Brain microvascular endothelial cell (primary cell): ENCODE results near the gene SIPA1L3.

Experiments
- DNase-seq: peaks from one replicate; pipeline ENCODE4 v3.0.0-alpha.2; 2020
- H3K27ac ChIP-seq: fragments of 250-450 bp; sonication (Bioruptor Pico); 2 replicates; pipeline ENCODE4 v1.5.1; 2020; ENCODE audit warnings: mild to moderate bottlenecking, moderate library complexity
- H3K27me3 ChIP-seq: fragments of 250-450 bp; sonication (Bioruptor Pico); replicated peaks from 2 replicates; pipeline ENCODE4 v1.5.1; 2020; ENCODE audit warnings: mild to moderate bottlenecking
- H3K36me3 ChIP-seq: fragments of 250-450 bp; sonication (Bioruptor Pico); replicated peaks from 2 replicates; pipeline ENCODE4 v1.5.1; 2020; ENCODE audit warnings: mild to moderate bottlenecking
- H3K4me3 ChIP-seq: 2 replicates; pipeline ENCODE4 v1.5.1; 2011; ENCODE audit warnings: low read depth, mild to moderate bottlenecking, control low read depth, low read length, moderate library complexity
- CTCF ChIP-seq: IDR thresholded peaks from 2 replicates; pipeline ENCODE4 v1.5.1; 2011; ENCODE audit warnings: low read depth, mild to moderate bottlenecking, moderate library complexity, low read length, control low read depth, inconsistent platforms; ENCODE audit errors: missing control alignments
- in situ Hi-C: cut with HindIII; loops from 2 replicates; pipeline ENCODE4 v1.10.0; 2017; ENCODE audit warnings: low sequenced_read_pairs, low pct_ligation_motif_present

The SIPA1L3 gene

GRCh38 chr19:38081547-38082255 is 174.7 kb downstream of the SIPA1L3 start:
- H3K36me3 ChIP-seq, result peaks cover 25% of the 10 kb centered on the region
- in situ Hi-C loops, result no loop called here
- H3K27ac ChIP-seq, result no peak overlapping the region
- H3K27me3 ChIP-seq, result no peaks in the 10 kb centered on the region
- H3K4me3 ChIP-seq, result no peak overlapping the region
- DNase-seq, result no peak
- TF ChIP-seq CTCF, result no peak

- H3K4me3 ChIP-seq, result no peak overlapping the region
- no peaks in the 10 kb centered on the region for H3K27me3 ChIP-seq
- in situ Hi-C loops, result no loop called here
- no peak for DNase-seq
- no peak for TF ChIP-seq CTCF
- H3K36me3 ChIP-seq, result peaks cover 31% of the 10 kb centered on the region
- no peak overlapping the region for H3K27ac ChIP-seq
Observed at GRCh38 chr19:38082256-38083118, 175.5 kb downstream of the SIPA1L3 start.

GRCh38 chr19:38084196-38084595 is 177.2 kb downstream of the SIPA1L3 start:
- Histone ChIP-seq H3K36me3 (peaks cover 40% of the 10 kb centered on the region), H3K27me3 (no peaks in the 10 kb centered on the region), H3K27ac (no peak overlapping the region), H3K4me3 (no peak overlapping the region)
- DNase-seq, result no peak
- TF ChIP-seq CTCF, result no peak
- in situ Hi-C loops, result no loop called here

- H3K36me3 ChIP-seq, result peaks cover 33% of the 10 kb centered on the region
- H3K27ac ChIP-seq, result no peak overlapping the region
- in situ Hi-C loops, result no loop called here
- no peaks in the 10 kb centered on the region for H3K27me3 ChIP-seq
- DNase-seq, result no peak
- no peak overlapping the region for H3K4me3 ChIP-seq
- no peak for TF ChIP-seq CTCF
Observed at GRCh38 chr19:38089440-38089839, 182.4 kb downstream of the SIPA1L3 start.

- in situ Hi-C loops, result no loop called here
- Histone ChIP-seq H3K27ac (no peak overlapping the region), H3K27me3 (no peaks in the 10 kb centered on the region), H3K36me3 (peaks cover 31% of the 10 kb centered on the region), H3K4me3 (no peak overlapping the region)
- no peak for TF ChIP-seq CTCF
- no peak for DNase-seq
Observed at GRCh38 chr19:38093154-38093553, 186.1 kb downstream of the SIPA1L3 start.
